ENCODE results near the gene LARGE1. TPM values are rescaled to one million over a fixed set of nuclear protein-coding genes. Genes with fewer than 3 reads are reported as not detected.

Gene LARGE1
- total and polyA plus RNA-seq, 9 of the 15 experiments (the other 6 are each of a cell fraction or from before 2014, with no cell fraction given) = 0.01 to 0.66 (median 0.14) TPM; not detected in 2

GRCh38 chr22:33931406-33931805 is 11.1 kb upstream of the LARGE1 start (continued):
- TF ChIP-seq ZMIZ1 (IDR thresholded peaks at IDR 0.05; ENCODE audit: low read depth in 2 of 2, low read length in 2 of 2) (no peak), CREBBP (IDR thresholded peaks at IDR 0.05; ENCODE audit: low read depth, low read length) (no peak), SPI1 (IDR thresholded peaks at IDR 0.05; ENCODE audit: borderline replicate concordance, low read depth, low read length) (no peak), NR2C2 (CRISPR knock-in tag; IDR thresholded peaks at IDR 0.05) (no peak), NR2C2 (tag; IDR thresholded peaks at IDR 0.05) (no peak), MAFG (tag; conservative IDR thresholded peaks at IDR 0.05) (no peak), REST (IDR thresholded peaks at IDR 0.05; ENCODE audit: borderline replicate concordance) (no peak), REST (CRISPR knock-in tag; IDR thresholded peaks at IDR 0.05; ENCODE audit: low read depth) (no peak), IRF9 (tag; IDR thresholded peaks at IDR 0.05) (no peak), GABPB2 (CRISPR knock-in tag; conservative IDR thresholded peaks at IDR 0.05) (no peak), ZNF778 (CRISPR knock-in tag; IDR thresholded peaks at IDR 0.05) (no peak), KDM2B (CRISPR knock-in tag; IDR thresholded peaks at IDR 0.05) (no peak)
- TF ChIP-seq, protein P1, sequence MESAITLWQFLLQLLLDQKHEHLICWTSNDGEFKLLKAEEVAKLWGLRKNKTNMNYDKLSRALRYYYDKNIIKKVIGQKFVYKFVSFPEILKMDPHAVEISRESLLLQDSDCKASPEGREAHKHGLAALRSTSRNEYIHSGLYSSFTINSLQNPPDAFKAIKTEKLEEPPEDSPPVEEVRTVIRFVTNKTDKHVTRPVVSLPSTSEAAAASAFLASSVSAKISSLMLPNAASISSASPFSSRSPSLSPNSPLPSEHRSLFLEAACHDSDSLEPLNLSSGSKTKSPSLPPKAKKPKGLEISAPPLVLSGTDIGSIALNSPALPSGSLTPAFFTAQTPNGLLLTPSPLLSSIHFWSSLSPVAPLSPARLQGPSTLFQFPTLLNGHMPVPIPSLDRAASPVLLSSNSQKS (CRISPR knock-in tag; IDR thresholded peaks at IDR 0.05) = no peak

Data from K562 (cell line).